Measurements from ENCODE around the gene WFIKKN2.
A peak's percentile ranks its signal among the peaks of the same experiment; 100 is the strongest.

Gene WFIKKN2

DNA sequence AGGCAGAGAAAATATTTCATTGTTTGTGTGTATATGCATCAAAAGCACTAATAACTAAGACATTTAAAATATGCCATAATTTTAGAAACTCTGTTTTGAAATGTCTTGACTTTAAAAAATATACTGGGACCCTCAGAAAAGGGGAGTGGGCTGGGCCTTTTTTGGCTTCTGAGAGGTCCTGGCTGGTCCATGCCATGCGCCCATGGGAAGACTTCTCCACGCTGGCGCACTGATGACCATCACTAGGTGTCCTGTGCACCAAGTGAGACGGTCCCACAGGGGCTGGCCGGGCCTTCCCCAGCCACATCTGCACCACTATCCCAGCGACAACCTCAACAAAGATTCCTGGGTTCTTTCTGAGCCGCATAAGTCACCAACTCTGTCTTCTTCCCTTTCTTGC, 27.0 kb upstream of the WFIKKN2 start:
- no peak for DNase-seq (ENCODE audit: low read depth)

DNA sequence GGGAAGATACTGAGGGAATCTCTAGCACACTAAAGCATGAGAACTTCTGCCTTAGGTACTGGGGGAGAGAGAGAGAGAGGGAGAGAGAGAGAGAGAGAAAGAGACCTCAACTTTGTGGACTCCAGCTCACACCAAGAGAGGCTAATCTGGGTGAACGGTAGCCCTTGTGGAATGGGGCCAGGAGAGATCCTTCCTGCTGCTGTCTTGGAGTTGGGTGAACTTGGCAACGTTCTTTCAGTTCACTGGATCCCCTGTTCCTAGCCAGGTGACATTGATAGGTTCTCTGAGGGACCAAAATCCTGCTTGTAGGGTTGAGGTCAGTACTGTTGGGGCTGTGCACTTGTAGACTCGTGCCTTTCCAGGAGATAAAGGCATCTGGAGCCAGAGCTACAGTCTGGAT, 26.5 kb upstream of the WFIKKN2 start:
- no peak for DNase-seq (ENCODE audit: low read depth)

DNA sequence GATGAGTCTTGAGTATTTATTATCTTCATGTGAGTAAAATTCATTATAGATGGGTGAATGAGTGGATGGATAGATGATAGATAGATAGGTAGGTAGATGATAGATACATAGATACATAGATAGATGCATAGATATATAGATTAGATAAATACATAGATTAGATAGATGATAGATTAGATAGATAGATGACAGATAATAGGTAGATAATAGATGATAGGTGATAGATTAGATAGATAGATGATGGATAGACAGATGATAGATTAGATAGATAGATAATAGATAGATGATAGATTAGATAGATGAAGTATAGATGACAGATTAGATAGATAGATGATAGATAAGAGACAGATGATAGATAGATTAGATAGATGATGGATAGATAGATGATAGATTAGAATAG, 21.8 kb upstream of the WFIKKN2 start:
- DNase-seq (ENCODE audit: low read depth), result no peak

DNA sequence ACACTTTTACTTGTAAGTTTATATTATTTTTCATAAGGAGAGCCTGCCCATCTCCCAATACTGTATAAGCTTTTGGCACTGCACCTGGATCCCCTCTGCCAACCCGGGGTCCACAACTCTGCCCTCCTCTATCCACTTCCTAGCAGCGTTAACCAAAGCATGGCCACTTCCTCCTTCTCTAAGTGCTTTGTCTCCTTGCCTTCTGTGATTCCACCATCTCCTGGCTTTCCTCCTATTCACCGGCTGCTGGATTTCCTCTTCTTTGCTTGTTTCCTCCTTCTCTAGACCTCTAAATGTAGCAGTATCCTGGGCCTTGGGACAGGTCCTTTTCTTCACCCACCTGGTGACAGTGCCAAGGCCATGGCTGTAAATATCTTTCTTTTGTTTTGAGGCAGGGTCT, 20.0 kb upstream of the WFIKKN2 start:
- no peak for DNase-seq (ENCODE audit: low read depth)

DNA sequence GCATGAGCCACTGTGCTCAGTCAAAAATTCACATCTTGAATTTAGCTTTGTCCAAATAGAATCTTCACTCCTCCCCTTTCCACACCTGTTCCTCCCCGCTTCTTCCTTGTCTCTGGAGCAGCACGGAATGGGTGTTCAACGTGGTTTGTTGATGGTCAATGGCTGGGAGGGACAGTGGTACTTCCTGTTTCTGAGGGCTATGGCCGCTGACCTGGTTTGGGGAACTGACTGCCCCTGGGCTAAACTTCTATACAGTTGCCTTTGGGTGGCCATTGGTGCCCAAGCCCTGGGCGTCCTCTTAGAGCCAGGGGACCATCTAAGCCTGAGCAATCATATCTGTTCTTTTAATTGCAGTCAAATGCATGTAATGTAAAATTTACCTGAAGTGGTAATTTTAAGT, 19.1 kb upstream of the WFIKKN2 start:
- DNase-seq (ENCODE audit: low read depth), result no peak

DNA sequence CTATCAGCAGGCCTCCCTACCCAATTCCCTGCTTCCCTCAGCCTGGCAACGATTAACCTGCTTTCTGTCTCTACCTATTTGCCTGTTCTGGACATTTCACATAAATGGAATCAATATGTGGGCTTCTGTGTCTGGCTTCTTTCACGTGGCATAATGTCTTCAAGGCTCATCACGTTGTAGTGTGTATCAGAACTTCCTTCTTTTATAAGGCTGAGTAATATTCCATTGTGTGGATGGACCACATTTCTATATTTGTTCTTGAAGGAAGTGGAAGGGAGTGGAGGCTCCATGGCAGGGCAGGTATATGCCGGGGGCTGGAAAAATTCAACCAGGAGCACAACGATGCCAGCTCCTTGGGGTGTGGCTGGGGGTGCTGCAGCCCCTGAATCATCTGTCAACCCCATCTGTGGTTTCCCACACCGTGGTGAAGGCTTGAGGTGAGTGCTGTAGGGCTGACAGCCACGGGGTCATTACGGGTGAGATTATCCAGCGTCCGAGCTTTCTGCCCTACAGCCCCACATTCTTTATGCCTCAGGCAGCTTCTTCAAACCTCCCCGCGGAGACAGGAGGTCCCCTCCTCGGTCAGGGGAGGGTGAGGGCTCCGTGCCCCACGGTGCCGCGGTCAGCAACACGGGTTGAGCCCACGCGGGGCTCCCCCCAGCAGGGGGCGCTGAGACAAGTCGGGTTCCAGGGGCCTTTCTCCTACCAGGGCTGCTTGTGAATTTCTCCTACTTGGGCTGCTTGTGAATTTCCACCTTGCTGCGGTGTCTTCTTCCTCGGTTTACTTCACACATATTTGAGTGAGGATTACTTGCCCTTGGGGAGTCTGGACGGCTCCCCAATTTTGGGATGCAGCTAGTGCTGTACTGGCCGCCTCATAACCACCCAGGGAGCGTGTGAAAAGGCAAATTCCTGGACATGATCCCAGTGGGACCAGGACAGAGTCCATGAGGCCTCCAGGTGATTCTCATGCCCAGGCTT, 18.3 kb upstream of the WFIKKN2 start:
- peak; percentile 59 for DNase-seq (ENCODE audit: low read depth)

DNA sequence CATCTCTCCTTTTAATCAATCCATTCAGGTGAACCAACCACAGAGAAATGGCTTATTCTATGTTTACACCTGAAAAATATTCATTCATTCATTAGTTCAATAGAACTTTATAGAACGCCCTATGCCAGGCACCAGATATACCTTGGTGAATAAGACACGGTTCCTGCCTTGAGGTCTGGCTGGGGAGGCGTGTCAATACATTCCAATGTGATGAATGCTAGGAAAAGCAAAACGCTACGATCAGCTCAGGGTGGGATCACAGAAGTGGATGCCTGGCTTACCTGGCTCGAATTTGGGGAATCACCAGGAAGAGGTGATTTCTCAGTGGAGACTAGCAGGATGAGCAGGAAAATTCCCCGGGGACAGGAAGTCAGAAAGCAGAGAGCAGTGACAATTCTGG, 17.5 kb upstream of the WFIKKN2 start:
- no peak for DNase-seq (ENCODE audit: low read depth)

DNA sequence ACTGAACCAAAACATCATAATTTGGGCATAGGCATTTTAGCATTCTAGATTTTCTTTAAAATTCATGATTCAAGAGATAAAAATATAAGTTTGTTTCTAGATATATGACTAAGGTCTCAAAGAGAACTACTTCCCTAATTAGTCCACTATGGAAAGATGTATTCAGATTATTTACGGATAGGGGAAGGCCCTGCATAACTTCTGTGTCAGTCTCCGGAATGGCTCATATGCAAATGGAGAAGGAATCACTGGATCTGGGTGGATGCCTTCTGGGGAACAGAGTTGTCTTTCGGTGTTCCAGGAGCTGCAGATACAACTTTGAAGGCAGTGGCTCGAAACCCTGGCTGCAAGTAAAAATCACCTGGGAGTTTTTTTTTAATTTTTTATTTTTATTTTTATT, 17.1 kb upstream of the WFIKKN2 start:
- DNase-seq (ENCODE audit: low read depth), result no peak

DNA sequence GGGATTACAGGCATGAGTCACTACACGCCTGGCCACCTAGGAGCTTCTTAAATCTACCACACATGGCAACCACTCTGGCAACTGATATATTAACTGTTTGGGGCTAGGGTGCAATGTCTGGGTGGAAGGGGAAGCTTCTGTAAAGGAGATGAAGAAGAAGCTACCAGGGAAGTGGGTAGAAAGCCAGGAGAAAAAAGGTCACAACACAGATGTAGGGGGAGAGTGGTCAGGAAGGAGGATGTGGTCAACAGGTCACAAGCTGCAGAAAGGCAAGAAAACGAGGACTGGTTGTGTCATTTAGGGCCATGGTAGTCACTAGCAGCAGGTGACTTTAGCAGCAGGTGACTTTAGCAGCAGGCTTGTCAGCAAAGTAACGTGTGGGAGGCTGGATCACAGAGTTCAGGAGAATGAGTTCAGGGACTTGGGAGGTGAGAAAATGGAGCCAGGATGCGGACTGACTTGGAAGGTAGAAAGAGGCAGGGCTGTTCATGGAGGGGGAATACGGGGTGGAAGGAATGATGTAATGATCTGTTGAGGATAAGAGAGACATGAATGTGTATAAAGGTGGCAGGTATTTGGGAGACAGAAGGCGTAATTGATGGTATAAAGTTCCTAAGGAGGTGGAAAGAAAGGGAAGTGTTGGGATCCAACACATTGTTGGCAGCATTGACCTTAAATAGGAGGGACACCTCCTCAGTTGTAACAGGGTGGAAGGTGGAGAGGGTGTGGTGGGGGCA, 16.3 kb upstream of the WFIKKN2 start:
- DNase-seq (ENCODE audit: low read depth), result no peak

DNA sequence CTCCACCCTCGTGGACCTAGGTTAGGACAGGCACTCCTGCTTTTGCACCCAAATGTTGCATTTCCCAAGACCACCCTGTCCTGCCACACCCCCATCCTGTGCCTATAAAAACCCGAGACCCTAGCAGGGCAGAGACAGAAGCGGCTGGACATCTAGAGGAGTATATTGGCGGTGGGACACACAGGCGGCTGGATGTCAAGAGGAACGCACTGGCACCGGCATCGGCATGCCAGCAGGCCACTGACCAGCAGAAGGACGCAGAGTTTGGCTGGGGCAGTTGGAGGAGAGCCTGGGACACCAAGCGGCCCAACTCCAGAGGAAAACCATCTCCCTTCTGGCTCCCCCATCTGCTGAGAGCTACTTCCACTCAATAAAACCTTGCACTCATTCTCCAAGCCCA, 14.7 kb upstream of the WFIKKN2 start:
- no peak for DNase-seq (ENCODE audit: low read depth)

DNA sequence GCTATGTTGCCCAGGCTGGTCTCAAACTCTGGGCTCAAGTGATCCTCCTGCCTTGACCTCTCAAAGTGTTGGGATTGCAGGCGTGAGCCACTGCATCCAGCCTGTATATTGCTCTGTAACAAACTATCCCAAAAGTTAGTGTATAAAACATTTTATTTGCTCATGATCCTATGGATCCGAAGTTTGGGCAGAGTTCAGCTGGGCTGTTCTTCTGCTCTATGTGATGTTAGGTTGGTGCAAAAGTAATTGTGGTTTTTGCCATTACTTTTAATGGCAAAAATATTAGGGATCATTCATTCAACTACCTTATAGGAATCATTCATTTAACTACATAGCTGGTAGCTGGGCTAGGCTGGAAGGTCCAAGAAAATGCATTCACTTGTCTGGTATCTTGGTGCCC, 12.8 kb upstream of the WFIKKN2 start:
- DNase-seq (ENCODE audit: low read depth), result no peak

DNA sequence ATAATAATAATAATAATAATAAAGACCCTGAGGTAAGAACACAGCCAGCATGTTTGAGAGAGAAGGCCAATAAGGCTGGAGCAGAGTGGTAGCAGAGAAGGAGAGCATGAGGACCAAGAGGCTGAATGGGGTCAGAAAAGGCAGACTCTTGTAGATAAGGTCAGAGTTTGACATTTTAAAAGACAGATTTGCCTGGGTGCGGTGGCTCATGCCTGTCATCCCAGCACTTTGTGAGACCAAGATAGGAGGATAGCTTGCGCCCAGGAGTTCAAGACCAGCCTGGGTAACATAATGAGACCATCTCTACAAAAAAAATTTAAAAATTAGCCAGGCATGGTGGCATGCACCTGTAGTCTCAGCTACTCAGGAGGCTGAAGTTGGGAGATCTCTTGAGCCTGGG, 11.0 kb upstream of the WFIKKN2 start:
- DNase-seq (ENCODE audit: low read depth), result no peak

DNA sequence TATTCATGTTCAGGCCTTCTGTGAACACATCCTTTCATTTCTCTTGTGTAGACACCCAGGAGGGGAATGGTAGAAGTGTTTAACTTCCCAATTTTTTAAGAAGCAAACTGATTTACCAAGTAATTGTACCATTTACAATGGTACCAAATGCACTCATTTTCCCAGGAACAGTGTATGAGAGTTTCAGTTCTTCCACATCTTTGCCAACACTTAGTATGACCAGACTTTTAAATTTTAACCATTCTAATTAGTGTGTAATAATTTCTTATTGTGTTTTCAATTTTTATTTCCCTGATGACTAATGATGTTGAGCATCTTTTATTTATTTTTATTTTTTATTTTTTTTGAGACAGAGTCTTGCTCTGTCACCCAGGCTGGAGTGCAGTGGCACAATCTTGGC, 10.2 kb upstream of the WFIKKN2 start:
- no peak for DNase-seq (ENCODE audit: low read depth)

DNA sequence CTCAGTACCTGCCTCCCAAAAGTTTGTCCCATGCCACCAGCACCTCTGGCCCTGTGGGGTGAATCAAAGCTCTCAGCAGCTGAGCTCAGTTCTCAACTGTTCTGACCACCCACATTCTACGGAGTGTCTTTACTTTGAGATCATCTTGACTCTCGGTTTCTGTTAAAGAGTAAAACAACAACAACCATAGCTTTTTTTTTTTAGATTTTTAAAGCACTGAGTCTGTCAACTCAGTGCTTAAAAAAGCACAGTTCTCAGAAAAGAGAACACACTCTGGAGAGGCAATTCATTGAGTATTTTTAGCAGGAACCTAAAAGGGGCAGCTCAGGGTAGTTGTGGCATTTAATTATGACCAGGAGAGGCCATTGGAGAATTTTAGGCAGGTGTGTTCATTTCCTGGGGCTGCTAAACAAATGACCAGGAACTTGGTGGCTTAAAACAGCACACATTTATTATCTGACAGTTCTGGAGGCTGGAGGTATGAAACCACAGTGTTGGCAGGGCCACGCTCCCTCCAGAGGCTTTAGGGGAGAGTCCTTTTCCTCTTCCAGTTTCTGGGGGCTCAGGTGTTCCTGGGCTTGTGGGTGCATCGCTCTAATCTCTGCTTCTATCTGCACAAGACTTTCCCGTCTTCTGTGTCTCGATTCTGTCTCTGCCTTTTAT, 6.7 kb upstream of the WFIKKN2 start:
- DNase-seq (ENCODE audit: low read depth), result no peak

DNA sequence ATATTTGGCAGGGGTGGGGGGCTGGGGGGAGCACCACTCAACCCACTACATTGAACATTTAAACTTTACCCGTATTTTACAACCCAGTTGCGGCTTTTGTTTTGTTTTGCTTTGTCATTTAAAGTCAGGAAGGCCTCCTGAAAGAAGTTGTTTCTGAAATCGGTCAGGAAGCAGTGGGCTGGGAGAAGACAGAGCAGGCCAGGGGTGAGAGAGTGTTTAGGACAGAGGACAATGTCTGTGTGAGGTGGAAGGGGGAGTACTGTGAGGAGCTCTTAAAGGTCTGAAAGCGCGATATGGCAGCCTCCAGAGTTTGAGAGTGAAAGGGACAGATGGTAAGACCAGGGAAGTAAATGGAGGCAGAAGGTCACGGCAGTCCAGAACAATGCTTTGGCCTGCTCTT, 6.1 kb upstream of the WFIKKN2 start:
- DNase-seq (ENCODE audit: low read depth), result no peak

DNA sequence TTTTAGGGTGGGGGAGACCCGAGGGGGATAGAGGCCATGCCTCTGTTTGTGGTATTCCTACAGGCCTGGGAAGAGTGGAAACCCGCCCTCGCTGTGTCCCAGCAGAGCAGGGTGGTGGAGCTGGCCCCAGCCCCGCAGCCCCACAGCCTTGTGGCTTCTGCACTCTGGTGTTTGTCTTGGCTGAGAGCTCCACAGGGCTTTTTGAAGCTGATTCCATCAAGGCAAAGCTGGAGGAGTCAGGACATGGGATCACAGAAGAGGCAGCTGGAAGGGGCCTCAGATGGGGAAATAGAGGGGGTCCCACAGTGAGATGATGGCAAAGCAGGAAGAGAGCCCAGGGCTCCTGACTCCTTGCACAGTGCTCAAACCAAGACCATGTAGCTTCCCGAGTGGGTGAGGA, 5.0 kb upstream of the WFIKKN2 start:
- DNase-seq (ENCODE audit: low read depth), result no peak

DNA sequence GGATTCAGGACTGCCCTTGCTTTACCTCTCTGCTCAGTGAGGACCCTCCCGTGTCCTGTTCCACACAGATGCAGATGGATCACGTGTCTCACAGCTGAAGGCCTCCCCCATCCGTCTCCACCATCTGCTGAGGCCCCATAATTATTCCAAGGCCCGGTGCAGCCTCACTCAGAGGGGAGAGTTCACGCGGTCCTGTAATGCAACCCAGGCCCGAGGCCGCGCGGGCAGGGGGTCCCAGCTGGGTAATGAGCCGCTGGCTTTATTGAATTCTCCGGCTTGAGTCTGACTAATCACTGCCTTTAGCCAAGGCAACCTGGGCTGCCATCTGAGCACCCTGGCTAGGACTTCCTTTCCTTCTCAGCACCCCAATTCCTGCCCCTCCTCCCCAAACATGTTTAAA, 4.4 kb upstream of the WFIKKN2 start:
- no peak for DNase-seq (ENCODE audit: low read depth)

DNA sequence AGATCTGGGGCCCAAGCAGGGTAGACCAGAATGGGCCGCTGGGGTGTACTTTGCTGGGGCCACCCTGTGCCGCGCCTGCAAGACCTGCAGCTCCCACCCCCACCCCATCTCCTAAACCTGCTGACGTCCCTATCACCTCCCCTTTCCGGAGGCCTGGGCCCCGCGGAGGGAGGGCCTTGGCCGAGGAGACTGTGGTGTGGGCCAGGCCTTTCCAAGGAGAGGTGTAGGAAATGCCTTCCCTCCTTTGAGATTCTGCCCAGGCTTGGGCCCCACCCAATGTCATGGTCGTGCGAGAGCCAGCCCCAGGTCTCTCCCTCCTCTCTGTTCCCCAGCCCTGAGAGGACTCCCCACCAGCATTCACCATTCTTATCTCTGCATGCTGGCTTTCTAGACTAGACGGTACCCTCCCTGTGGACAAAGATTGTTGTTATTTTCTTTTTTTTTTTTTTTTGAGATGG, 3.9 kb upstream of the WFIKKN2 start:
- no peak for DNase-seq (ENCODE audit: low read depth)

DNA sequence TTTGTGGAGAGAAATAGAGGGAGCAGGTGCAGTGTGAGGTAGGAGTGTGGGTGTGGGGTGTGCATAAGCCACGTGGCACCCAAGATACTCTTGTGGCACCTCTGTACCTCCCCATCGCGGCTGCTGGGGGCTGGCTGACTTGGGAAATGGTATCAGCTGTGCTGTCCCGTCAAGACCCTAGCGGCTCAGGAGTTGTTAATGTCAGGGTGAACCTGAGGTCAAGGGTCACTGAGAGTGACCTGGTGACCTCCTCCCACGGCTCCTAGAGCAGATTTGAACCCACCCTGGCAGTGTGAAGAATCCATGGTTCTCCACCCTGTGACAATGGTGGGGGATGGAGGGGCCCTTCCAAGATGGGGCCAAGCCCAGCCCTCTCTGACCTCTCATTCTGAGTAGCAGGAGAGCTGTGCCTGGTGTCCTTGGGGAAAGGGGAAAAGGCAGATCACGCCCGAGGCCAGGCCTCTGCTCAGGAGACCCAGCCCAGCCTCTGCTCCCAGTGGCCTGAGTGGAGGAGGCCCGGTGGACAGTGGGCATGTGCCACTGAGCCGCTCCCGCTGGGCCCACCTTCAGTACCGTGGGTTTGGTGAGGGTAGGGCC, 3.0 kb upstream of the WFIKKN2 start:
- DNase-seq (ENCODE audit: low read depth), result no peak

DNA sequence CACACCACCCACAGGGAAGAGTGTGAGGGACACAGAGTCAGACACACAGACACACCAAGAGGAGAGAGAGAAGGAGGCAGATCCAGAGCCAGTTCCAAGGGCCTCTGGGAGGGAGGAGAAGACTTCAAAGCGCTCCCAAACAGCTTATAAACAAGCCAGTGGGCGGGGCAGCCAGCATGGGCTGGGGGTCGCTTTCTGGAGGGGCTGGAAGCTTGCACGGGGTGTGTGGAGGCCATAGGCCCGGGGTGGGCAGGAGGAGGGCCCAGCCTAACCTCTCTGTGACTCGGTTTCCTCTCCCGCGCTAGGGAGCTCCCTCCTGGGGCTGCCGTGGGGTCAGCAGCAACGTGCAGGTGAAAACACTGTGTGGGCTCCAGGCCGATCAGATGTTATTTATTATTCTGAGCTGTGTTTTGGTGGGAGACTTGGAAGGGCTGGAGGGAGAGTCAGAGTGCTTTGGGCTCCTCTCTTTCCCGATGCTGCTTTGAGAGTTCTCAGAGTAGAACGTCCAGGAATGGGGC, 2.5 kb upstream of the WFIKKN2 start:
- no peak for DNase-seq (ENCODE audit: low read depth)

DNA sequence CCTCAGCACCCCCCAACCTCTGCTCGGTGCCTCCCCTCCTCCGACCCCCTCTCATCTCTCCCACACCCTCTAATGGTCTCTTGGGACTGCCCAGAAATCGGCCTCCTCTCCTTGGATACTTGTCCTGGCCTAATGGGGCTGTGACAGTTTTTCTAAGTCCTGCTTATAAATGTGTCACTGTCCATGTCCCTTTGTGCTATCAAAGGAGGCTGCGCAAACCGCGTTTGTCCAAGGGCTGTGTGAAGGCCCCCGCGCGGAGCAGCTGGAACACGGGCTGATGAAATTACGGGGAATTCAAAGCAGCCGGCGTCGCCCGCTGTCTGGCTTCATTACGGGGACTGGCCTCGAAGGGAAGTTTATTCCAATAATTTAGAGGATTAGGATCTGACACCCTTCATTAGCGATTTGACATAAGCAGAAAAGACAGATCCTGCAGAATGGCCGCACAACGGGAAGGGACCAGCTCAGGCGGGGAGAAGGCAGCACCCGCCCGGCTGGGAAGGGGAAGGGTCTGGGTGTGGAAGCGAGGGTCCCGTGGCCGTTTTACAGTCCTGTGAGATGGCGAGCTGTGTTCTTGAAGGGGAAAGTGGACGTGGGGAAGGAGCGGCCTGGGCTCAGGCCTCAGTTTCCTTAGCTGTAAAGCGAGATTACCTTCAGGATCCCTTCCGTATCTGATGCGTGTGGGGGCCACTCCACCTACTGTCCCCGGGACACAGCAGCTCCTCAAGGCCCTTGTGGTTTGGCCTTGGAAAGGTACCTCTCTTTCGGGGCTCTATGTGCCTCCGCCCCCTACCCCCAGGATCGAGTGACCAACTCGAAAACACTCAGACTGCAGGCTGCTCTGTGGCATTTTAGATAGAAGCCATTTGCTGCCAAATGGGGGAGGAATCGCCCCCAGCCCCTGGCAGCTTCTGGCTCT, 1.6 kb upstream of the WFIKKN2 start:
- no peak for DNase-seq (ENCODE audit: low read depth)

All from activated T-cell treated with anti-CD3 and anti-CD28 coated beads for 1 hour (primary cell).